Endometrium (tissue), 2 donors: ENCODE data around the gene TNFRSF1B.

Experiments used
- FAIRE-seq: peaks from 2 replicates; lab custom pipeline; 2012; peaks lifted over from hg19 to GRCh38; lab: Jason Lieb, UNC
- donor health status: control.
- donor health status: control.

Gene TNFRSF1B

DNA sequence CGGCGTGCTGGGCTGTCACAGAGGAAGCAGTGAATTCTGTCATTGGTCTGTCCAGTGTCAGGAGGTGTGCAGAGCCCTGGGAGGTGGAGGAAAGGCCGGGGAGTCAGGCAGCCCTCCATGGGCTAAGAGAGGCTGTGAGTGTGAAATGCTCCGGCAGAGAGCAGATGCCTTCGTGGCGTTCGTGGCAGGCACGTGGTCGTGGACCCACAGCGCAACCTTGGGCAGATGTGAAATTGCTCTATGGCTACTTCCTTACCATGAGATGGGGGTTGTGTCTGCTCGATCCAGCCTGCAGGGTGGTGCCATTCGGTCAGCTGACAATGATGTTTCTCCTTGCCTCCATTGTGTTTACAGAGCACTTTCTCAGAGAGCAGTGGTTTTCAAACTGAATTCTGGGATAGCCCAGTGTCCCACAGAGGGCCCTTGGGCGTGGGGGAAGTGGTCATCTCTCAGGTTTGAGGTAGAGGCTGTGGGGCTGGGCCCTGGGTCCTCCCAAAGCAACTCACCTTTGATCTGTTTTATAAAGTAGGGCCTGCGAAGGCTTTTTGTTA, 27.9 kb downstream of the TNFRSF1B start:
- no peak for FAIRE-seq

GRCh38 chr1:12195416-12195815, 28.6 kb downstream of the TNFRSF1B start:
- no peak for FAIRE-seq

DNA sequence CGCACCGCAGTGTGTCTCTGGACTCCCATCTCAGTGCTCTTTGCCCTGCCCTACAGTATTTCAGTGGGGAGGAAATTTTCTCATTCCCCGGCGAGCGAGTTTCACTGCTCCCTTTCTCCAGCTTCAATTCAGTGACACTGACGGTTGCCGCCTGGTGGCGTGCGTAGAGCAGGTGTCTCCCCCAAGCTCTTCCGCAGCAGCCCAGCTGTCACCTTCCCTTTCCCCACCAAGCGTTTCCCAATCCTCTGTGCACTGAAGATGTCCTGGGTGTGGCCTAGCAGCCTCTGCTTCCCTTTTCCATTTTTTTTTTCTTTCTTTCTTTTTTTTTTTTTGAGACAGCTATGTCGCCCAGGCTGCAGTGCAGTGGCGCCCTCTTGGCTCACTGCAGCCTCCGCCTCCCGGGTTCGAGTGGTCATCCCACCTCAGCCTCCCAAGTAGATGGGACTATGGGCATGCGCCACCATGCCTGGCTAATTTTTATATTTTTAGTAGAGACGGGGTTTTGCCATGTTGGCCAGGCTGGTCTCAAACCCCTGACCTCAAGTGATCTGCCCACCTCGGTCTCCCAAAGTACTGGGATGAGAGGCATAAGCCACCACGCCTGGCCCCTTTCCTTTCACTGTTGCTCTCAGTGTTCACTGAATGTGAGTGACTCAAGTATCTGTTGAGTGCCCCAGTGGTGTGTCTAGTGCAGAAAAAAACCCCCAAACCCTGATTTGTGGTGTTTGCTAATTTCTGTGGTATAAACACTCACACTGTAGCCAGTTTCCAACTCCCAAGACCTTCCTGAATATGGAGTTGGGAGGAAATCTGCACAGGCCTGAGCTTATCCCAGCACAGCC, 30.1 kb downstream of the TNFRSF1B start:
- FAIRE-seq, result no peak

DNA sequence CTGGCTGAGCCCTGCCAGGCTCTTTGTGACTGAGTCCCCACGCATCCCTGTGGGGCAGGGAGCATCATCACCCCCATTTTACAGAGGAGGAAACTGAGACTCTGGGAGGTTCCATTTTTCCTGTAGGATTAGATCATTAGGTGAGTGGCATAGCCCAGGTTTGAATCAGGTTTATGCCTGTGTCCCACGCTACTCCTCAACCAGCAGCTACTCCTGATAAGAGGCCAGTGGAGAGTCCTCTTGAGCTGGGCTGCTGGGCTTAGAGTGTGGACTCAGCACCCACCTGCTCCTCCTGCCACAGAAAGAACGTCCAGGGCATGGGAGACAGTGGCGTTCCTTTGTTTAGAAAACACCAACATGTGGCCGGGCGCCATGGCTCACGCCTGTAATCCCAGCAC, 30.7 kb downstream of the TNFRSF1B start:
- no peak for FAIRE-seq

GRCh38 chr1:12200208-12200607, 33.4 kb downstream of the TNFRSF1B start:
- FAIRE-seq, result no peak

DNA sequence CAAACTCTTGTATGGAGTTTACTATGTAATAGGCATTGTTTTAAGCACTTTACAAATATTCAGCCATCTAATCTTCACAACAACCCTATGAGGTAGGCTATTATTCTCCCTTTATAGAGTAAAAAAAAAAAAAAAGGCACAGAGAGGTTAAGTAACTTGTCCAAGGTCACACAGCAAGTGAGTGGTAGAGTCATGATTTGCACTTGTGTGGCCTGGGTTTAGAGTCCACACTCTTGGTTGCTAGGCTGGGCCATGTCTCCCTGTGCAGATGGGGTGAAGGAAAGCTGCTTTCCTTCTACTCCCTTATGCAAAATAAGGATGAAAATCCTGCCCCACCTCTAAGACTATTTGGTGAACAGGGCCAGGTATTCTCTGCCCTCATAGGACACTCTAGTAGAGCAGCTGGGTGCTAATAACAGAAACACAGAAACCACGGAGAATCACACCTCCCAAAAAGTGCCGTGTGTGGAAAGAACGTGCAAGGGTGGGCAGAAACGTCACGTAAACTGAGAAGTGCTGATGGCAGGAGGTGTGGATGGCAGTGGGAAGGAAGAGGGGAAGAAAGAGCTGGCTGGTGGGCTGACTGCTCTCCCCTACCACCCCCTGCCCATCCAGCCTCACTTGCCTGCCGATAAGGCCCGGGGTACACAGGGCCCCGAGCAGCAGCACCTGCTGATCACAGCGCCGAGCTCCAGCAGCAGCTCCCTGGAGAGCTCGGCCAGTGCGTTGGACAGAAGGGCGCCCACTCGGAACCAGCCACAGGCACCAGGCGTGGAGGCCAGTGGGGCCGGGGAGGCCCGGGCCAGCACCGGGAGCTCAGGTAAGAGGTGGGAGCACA, 34.8 kb downstream of the TNFRSF1B start:
- no peak for FAIRE-seq

- FAIRE-seq, result no peak
Observed at GRCh38 chr1:12202190-12202497, 35.4 kb downstream of the TNFRSF1B start.

- FAIRE-seq, result no peak
Observed at GRCh38 chr1:12202577-12202976, 35.8 kb downstream of the TNFRSF1B start.

DNA sequence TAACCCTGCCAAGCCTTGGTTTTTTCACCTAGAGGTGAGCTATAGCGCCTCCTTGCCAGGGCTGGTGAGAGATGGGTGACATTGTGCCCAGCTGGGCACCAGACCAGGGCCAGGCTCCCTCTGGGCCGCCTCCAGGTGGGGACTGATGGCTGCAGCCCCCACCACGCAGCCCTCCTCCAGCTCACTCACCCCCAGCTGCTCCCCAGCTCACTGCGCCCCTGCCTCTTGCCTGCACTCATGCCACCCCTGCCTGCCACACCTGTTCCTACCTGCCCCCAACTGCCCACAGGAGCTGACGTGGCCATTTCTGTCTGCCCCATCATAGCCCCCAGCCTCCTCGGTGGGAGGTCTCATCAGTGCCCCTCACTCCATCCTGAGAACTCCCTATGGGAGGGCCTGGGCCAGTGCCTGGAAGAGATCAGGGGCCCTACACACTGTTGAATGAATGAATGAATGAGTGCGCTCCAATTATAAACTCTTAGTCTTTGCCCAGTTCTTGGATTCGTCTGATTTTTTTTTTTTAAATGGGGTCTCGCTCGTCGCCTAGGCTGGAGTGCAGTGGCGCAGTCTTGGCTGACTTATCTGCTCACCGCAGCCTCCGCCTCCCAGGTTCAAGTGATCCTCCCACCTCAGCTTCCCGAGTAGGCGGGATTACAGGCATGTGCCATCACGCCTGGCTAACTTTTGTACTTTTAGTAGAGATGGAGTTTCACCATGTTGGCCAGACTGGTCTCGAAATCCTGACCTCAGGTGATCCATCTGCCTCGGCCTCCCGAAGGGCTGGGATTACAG, 36.6 kb downstream of the TNFRSF1B start:
- FAIRE-seq, result no peak

DNA sequence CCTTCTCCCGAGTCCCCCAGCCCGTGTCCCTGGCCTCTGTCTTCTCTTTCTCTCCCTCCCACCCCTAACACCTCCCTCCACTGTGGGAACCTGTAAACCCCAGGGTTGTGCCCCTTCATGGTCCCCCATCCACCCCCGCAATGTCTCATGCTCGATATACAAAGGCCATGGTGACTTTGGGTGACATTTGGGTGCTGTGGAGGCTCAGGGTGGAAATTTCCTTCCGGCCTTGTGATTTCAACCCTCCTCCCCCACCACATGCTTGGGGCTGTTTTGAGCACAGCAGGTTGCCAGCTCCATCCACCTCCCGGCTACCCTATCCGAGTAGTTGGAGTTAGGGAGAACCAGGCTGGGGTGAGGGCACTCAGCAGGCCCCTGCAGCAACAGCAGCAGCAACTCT, 37.3 kb downstream of the TNFRSF1B start:
- no peak for FAIRE-seq

DNA sequence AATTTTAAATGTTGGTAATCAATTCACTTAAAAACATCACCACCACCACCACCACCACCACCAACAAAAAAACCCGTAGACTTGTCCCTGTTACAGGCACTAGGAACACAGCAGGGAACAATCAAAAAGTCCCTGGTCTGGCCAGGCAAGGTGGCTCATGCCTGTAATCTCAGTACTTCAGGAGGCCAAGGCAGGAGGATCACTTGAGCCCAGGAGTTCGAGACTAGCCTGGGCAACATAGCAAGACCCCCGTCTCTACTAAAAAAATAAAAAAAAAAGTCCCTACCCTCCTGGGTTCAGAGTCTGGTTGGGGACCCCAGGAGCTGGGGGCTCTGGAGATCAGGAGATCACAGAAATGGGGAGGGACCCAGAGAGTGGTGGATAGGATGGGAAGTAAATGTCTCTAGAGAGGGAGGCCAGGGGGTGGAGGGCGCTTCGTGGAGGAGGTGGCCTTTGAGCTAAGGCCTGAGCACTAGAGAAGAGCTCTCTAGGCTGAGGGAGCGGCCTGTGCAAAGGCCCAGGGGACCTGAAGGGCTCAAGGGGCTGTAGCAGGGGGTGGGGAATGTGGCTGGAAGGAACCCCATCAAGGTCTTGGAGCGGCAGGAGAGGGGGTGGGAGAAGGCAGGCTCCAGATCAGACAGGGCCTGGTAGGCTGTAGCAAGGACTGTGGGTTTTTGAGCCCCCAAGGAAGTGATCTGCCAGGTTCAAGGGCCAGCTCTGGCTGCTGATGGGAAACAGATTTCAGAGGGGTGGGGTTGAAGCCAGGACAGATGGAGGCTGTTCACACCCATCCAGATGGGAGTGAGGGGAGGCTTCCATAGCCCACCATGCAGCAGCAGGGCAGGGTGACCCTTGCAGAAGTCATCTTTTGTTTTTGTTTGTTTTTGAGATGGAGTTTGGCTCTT, 38.2 kb downstream of the TNFRSF1B start:
- peak; percentile 37 for FAIRE-seq

DNA sequence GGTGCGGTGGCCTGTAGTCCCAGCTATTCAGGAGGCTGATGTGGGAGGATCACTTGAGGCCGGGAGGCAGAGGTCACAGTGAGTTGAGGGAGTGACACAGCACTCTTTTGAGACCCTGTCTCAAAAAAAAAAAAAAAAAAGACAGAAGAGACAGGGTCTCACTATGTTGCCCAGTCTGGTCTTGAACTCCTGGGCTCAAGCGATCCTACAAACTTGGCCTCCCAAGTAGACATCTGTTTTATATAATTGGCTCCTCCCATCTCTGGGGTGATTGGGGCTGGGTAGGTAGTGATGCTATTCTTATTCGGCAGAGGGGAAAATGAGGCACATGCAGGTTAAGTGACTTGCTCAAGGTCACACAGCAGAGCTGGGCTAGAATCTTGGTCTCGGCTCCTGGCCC, 39.4 kb downstream of the TNFRSF1B start:
- no peak for FAIRE-seq

- FAIRE-seq, result no peak
Observed at GRCh38 chr1:12206792-12207424, 40.1 kb downstream of the TNFRSF1B start.

- FAIRE-seq, result no peak
Observed at GRCh38 chr1:12208271-12208670, 41.5 kb downstream of the TNFRSF1B start.

- FAIRE-seq, result peak; percentile 12
Observed at GRCh38 chr1:12208764-12209494, 42.1 kb downstream of the TNFRSF1B start.

- FAIRE-seq, result no peak
Observed at GRCh38 chr1:12209495-12209832, 42.7 kb downstream of the TNFRSF1B start.

- FAIRE-seq, result no peak
Observed at GRCh38 chr1:12215118-12215961, 48.5 kb downstream of the TNFRSF1B start.

- no peak for FAIRE-seq
Observed at GRCh38 chr1:12219800-12220199, 53.0 kb downstream of the TNFRSF1B start.

- no peak for FAIRE-seq
Observed at GRCh38 chr1:12220890-12221289, 54.1 kb downstream of the TNFRSF1B start.
